ENCODE results near the gene AHDC1.

AHDC1 gene

GRCh38 chr1:27526569-27527222 is 77.2 kb downstream of the AHDC1 start:
- no peak for DNase-seq

- DNase-seq: no peak
Observed at GRCh38 chr1:27525296-27526272, 78.4 kb downstream of the AHDC1 start.

- DNase-seq: no peak
Observed at GRCh38 chr1:27523337-27524020, 80.5 kb downstream of the AHDC1 start.

GRCh38 chr1:27522432-27523336 is 81.3 kb downstream of the AHDC1 start:
- DNase-seq: no peak

GRCh38 chr1:27521861-27522431 is 82.0 kb downstream of the AHDC1 start:
- DNase-seq: no peak

- DNase-seq: no peak
Observed at GRCh38 chr1:27521336-27521831, 82.6 kb downstream of the AHDC1 start.

GRCh38 chr1:27520651-27521050 is 83.3 kb downstream of the AHDC1 start:
- no peak for DNase-seq

- DNase-seq: no peak
Observed at GRCh38 chr1:27519331-27520258, 84.3 kb downstream of the AHDC1 start.

- DNase-seq: no peak
Observed at GRCh38 chr1:27518808-27519207, 85.1 kb downstream of the AHDC1 start.

GRCh38 chr1:27517907-27518718 is 85.8 kb downstream of the AHDC1 start:
- no peak for DNase-seq

GRCh38 chr1:27517301-27517700 is 86.6 kb downstream of the AHDC1 start:
- DNase-seq: no peak

- no peak for DNase-seq
Observed at GRCh38 chr1:27515626-27516025, 88.3 kb downstream of the AHDC1 start.

GRCh38 chr1:27513958-27514357 is 90.0 kb downstream of the AHDC1 start:
- no peak for DNase-seq

- DNase-seq: no peak
Observed at GRCh38 chr1:27513528-27513927, 90.4 kb downstream of the AHDC1 start.

GRCh38 chr1:27509127-27510080 is 94.5 kb downstream of the AHDC1 start:
- DNase-seq: no peak

GRCh38 chr1:27507960-27508665 is 95.8 kb downstream of the AHDC1 start:
- DNase-seq: no peak

GRCh38 chr1:27506703-27507102 is 97.2 kb downstream of the AHDC1 start:
- DNase-seq: no peak

- DNase-seq: no peak
Observed at GRCh38 chr1:27505420-27505680, 98.6 kb downstream of the AHDC1 start.

All from NCI-H2081 treated with DMSO at 0.1 percent for 48 hours (cell line).